HFFc6 (cell line): ENCODE results near the gene CLDN34. TPM values are rescaled to one million over a fixed set of nuclear protein-coding genes. Genes with fewer than 3 reads are reported as not detected.
A peak's percentile ranks its signal among the peaks of the same experiment; 100 is the strongest.

Experiments
- DNase-seq: peaks from one replicate; pipeline ENCODE4 v3.0.0-alpha.2; 2018
- H3K27ac Mint-ChIP-seq: 2 replicates; pipeline ENCODE4 v1.8.0; 2020; ENCODE audit warnings: mild to moderate bottlenecking, mixed read lengths
- H3K27me3 Mint-ChIP-seq: 2 replicates; pipeline ENCODE4 v1.8.0; 2021; ENCODE audit warnings: mild to moderate bottlenecking, moderate library complexity, mixed read lengths; ENCODE audit not compliant: insufficient read depth
- H3K36me3 Mint-ChIP-seq: 2 replicates; pipeline ENCODE4 v1.8.0; 2021; ENCODE audit warnings: low read depth, mixed read lengths
- H3K4me1 Mint-ChIP-seq: 2 replicates; pipeline ENCODE4 v1.8.0; 2020; ENCODE audit warnings: low read depth, mixed read lengths
- H3K4me3 Mint-ChIP-seq: 2 replicates; pipeline ENCODE4 v1.8.0; 2020; ENCODE audit warnings: mild to moderate bottlenecking, moderate library complexity, mixed read lengths
- H3K9me3 Mint-ChIP-seq: 2 replicates; pipeline ENCODE4 v1.8.0; 2020; ENCODE audit warnings: mild to moderate bottlenecking, mixed read lengths
- total RNA-seq, 6 experiments: library from RNA; stranded (reverse); fragmentation: NEBNext Ultra II Directional; extraction: Animal tissue kit (Norgen Biotek cat#: 25700); gene quantifications; 2 replicates in 1 of 6; 3 replicates in 5 of 6; pipeline ENCODE4 v1.2.3, GENCODE V29; 2021
- TF ChIP-seq, protein P1 (sequence below): fragments of 200-600 bp; sonication (generic); IDR thresholded peaks from 2 replicates; pipeline ENCODE4 v1.5.0; 2021; ENCODE audit warnings: antibody characterized with exemption, mild to moderate bottlenecking

Gene CLDN34
- total RNA-seq, 6 experiments from 2014 or later = not detected

DNA sequence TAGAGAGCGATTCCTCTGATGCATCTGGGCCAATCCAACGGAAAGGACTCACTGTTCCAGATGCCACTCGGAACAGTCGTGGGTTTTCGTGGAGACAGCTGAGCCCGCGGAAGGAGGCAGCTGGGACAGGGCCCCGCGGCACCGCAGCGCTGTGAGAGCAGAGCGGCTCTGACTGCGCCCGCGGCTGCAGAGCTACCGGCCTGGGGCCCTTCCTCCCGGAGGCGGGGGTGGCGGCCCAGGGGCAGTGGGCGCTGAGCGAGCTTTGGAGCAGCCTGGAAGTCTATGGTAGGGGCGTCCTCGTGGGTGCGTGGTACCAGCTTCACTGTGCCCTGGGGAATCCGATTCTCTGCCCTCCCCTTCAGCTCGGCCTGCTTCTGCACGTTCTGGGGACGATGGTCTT, 24.9 kb downstream of the CLDN34 start:
- DNase-seq = no peak
- Mint-ChIP-seq H3K27me3 (no peaks in the 10 kb centered on the region), H3K27ac (no peak overlapping the region), H3K4me1 (no peaks in the 10 kb centered on the region), H3K9me3 (no peaks in the 10 kb centered on the region), H3K36me3 (no peaks in the 10 kb centered on the region; the same call in 1 of the 2 replicates), H3K4me3 (no peak overlapping the region)
- TF ChIP-seq, protein P1, sequence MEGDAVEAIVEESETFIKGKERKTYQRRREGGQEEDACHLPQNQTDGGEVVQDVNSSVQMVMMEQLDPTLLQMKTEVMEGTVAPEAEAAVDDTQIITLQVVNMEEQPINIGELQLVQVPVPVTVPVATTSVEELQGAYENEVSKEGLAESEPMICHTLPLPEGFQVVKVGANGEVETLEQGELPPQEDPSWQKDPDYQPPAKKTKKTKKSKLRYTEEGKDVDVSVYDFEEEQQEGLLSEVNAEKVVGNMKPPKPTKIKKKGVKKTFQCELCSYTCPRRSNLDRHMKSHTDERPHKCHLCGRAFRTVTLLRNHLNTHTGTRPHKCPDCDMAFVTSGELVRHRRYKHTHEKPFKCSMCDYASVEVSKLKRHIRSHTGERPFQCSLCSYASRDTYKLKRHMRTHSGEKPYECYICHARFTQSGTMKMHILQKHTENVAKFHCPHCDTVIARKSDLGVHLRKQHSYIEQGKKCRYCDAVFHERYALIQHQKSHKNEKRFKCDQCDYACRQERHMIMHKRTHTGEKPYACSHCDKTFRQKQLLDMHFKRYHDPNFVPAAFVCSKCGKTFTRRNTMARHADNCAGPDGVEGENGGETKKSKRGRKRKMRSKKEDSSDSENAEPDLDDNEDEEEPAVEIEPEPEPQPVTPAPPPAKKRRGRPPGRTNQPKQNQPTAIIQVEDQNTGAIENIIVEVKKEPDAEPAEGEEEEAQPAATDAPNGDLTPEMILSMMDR = no peak

DNA sequence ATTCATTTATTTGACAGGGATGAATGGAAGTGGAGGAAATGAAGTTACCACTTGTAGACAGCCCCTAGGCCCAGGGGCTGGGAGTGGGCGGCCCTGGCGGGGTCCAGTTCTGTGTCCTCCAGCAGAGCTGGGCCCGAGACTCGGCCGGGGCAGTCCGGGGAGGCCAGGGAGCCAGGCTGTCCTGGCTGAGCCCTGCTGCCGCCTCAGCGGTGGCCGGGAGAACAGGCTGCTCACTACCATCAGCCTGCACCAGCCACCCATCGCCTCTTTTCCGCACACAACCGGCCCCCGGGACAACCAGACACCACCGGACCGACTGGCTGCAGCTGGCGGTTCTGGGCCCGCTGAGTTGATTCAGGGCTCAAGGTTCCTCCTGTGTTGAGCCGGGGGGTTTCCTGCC, 25.6 kb downstream of the CLDN34 start:
- DNase-seq = no peak
- Mint-ChIP-seq H3K4me1 (no peaks in the 10 kb centered on the region), H3K27me3 (no peaks in the 10 kb centered on the region), H3K4me3 (no peak overlapping the region), H3K9me3 (0 out of 2 replicates have a peak, but pooled peaks cover 4% of the 10 kb centered on the region), H3K27ac (no peak overlapping the region), H3K36me3 (no peaks in the 10 kb centered on the region; the same call in 1 of the 2 replicates)
- TF ChIP-seq, protein P1 = no peak

DNA sequence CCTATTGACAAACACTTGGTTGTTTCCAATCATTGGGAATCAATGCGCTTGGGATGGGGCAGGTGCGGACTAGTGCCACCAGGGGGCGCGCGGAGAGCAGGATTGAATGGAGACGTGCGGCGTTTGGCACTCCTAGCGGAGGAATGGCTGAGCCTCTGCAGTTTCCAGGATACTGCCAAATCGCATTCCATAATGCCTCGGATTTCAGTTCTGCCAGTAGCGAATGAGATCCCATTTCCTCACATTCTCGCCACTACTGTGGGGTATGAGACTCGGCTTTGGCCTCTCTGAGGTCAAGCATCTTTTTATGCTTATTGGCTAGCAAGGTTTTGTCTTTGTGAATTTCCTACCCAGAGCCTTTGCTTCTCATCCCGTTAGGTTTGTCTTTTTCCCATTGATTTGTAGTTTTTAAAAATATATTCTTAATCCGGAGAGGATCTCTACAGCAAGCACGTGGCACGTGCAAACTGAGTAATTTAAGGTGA, 28.7 kb downstream of the CLDN34 start:
- Mint-ChIP-seq H3K9me3 (0 out of 2 replicates have a peak, but pooled peaks cover 4% of the 10 kb centered on the region), H3K27ac (no peak overlapping the region)
- peak; percentile 66 for DNase-seq

DNA sequence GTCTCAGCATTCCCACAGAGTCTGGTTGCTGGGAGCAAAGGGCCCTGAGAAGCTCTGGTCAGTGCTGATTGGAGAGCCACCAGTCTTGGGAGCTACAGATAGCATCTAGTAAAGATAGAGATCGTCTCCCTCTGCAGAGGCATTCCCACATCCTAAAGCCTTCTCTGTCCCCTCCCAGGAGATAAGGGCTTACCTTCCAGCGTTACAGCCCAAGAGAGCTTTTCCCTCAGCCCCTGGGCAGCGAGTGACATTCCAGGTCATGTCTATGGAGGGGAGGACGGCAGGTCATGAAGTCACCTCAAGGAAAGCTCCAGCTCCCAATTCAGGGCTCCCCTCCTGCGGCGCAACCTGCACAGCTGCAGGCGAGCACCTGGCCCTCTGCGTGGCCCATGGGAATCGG, 29.9 kb downstream of the CLDN34 start:
- TF ChIP-seq, protein P1 = no peak
- no peak overlapping the region for H3K4me3 Mint-ChIP-seq
- no peak overlapping the region for H3K27ac Mint-ChIP-seq
- no peaks in the 10 kb centered on the region; the same call in 1 of the 2 replicates for H3K36me3 Mint-ChIP-seq
- H3K27me3 Mint-ChIP-seq = no peaks in the 10 kb centered on the region
- peaks cover 5% of the 10 kb centered on the region; the same call in 1 of the 2 replicates for H3K4me1 Mint-ChIP-seq
- H3K9me3 Mint-ChIP-seq = 0 out of 2 replicates have a peak, but pooled peaks cover 4% of the 10 kb centered on the region
- DNase-seq = no peak

More for the DNA sequence above, 28.7 kb downstream of the CLDN34 start:
- no peak overlapping the region for H3K4me3 Mint-ChIP-seq
- no peaks in the 10 kb centered on the region for H3K4me1 Mint-ChIP-seq
- no peaks in the 10 kb centered on the region; the same call in 1 of the 2 replicates for H3K36me3 Mint-ChIP-seq
- no peaks in the 10 kb centered on the region for H3K27me3 Mint-ChIP-seq
- TF ChIP-seq, protein P1 = peak; percentile 98

DNA sequence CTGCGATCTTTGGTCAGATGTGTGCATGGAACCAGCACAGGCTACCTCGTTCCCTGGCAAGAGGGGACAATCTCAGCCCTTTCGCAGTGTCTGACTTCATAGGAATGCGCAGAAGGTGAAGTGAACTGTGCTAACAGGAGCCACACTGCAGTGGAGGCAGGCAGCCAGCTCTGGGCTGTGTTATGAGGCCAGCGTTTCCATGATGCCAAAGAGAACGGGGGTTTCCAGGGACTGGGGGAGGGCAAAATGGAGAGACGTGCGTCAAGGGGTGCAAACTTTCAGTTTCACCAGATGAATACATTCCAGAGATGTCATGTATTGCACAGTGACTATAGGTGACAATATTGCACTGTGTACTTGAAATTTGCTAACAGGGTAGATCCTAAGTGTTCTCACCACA, 30.4 kb downstream of the CLDN34 start:
- H3K36me3 Mint-ChIP-seq = no peaks in the 10 kb centered on the region; the same call in 1 of the 2 replicates
- DNase-seq = no peak
- H3K27ac Mint-ChIP-seq = no peak overlapping the region
- TF ChIP-seq, protein P1 = no peak
- H3K4me1 Mint-ChIP-seq = peaks cover 5% of the 10 kb centered on the region; the same call in 1 of the 2 replicates
- no peak overlapping the region for H3K4me3 Mint-ChIP-seq
- H3K9me3 Mint-ChIP-seq = 0 out of 2 replicates have a peak, but pooled peaks cover 4% of the 10 kb centered on the region
- H3K27me3 Mint-ChIP-seq = no peaks in the 10 kb centered on the region
